H1 (cell line): ENCODE results near the gene ZNF677. TPM values are rescaled to one million over a fixed set of nuclear protein-coding genes. Genes with fewer than 3 reads are reported as not detected.
"Not testable (repeated sequence)": the region's sequence is repeated elsewhere in the genome, so short reads cannot be mapped to it uniquely, and the experiment has no call there.

Experiments
- CTCF ChIA-PET: fragments of 300-600 bp; sonication (Branson Sonifier 250); formaldehyde crosslinking; loops from one replicate; lab custom pipeline; 2021; ENCODE audit not compliant: partially characterized antibody; lab: Charles Lee
- POLR2A ChIA-PET: fragments of 300-600 bp; sonication (Branson Sonifier 250); formaldehyde crosslinking; loops from one replicate; lab custom pipeline; 2021; ENCODE audit warnings: inconsistent platforms; ENCODE audit not compliant: partially characterized antibody; lab: Charles Lee
- DNase-seq, 2 experiments: peaks; one replicate each; pipeline versions ENCODE4 v3.0.0 to v3.0.0-alpha.2; 2010 to 2022; ENCODE audit warnings: low spot score in 2 of 2, low read depth in 1 of 2, mixed read lengths in 1 of 2
- FAIRE-seq: peaks from 2 replicates; lab custom pipeline; 2011; peaks lifted over from hg19 to GRCh38; lab: Jason Lieb, UNC
- H2AFZ ChIP-seq: 2 replicates; pipeline ENCODE4 v1.8.1; 2012; ENCODE audit warnings: low read length, inconsistent platforms
- H2AK5ac ChIP-seq: 2 replicates; pipeline ENCODE4 v1.6.1; 2013; ENCODE audit warnings: low read depth, low read length
- H2BK120ac ChIP-seq: replicated peaks from 2 replicates; pipeline ENCODE3; 2013; ENCODE audit warnings: low read depth, low read length, inconsistent platforms
- H2BK12ac ChIP-seq: 2 replicates; pipeline ENCODE4 v1.6.1; 2013; ENCODE audit warnings: low read depth, low read length
- H2BK15ac ChIP-seq: 2 replicates; pipeline ENCODE4 v1.6.1; 2013; ENCODE audit warnings: low read length
- H2BK20ac ChIP-seq: 2 replicates; pipeline ENCODE4 v1.6.1; 2013; ENCODE audit warnings: low read length
- H2BK5ac ChIP-seq: 2 replicates; pipeline ENCODE4 v1.6.1; 2013; ENCODE audit warnings: low read depth, low read length
- H3K14ac ChIP-seq: 2 replicates; pipeline ENCODE4 v1.6.1; 2013; ENCODE audit warnings: inconsistent platforms; ENCODE audit not compliant: insufficient read length
- H3K18ac ChIP-seq: 2 replicates; pipeline ENCODE4 v1.6.1; 2013; ENCODE audit warnings: low read length; ENCODE audit errors: extremely low read depth
- H3K23ac ChIP-seq: 2 replicates; pipeline ENCODE4 v1.6.1; 2013; ENCODE audit warnings: inconsistent platforms; ENCODE audit not compliant: insufficient read length
- H3K23me2 ChIP-seq: 2 replicates; pipeline ENCODE4 v1.6.1; 2013; ENCODE audit warnings: low read depth, low read length
- H3K27ac ChIP-seq: 2 replicates; pipeline ENCODE4 v1.6.1; 2011; ENCODE audit warnings: low read depth, low read length, inconsistent platforms
- H3K27me3 ChIP-seq, 4 experiments: replicated peaks in 1 of 4; 1 replicate in 1 of 4; 2 replicates in 3 of 4; pipeline versions ENCODE4 v1.6.1 to v1.8.1; 2011 to 2013; ENCODE audit warnings: low read length in 3 of 4, mild to moderate bottlenecking in 3 of 4, inconsistent platforms in 2 of 4, mixed read lengths in 2 of 4, moderate library complexity in 1 of 4; ENCODE audit not compliant: control insufficient read depth in 3 of 4, insufficient read depth in 3 of 4; ENCODE audit errors: extremely low read depth in 1 of 4
- H3K36me3 ChIP-seq, 4 experiments: 2 replicates each; pipeline versions ENCODE4 v1.6.1 to v1.8.1; 2011 to 2013; ENCODE audit warnings: mild to moderate bottlenecking in 4 of 4, low read length in 3 of 4, moderate library complexity in 2 of 4, control low read depth in 1 of 4, inconsistent platforms in 1 of 4; ENCODE audit not compliant: insufficient read depth in 4 of 4, control insufficient read depth in 2 of 4
- H3K4ac ChIP-seq: replicated peaks from 2 replicates; pipeline ENCODE3; 2013; ENCODE audit warnings: low read length, low read depth, mixed read lengths, inconsistent platforms; ENCODE audit not compliant: insufficient read length
- H3K4me1 ChIP-seq, 4 experiments: replicated peaks in 1 of 4; 1 replicate in 1 of 4; 2 replicates in 3 of 4; pipeline versions ENCODE4 v1.6.1 to v1.8.1; 2011 to 2013; ENCODE audit warnings: low read length in 3 of 4, inconsistent platforms in 2 of 4, mixed read lengths in 1 of 4; ENCODE audit not compliant: insufficient read depth in 4 of 4, control insufficient read depth in 3 of 4
- H3K4me2 ChIP-seq, 2 experiments: 2 replicates each; pipeline versions ENCODE4 v1.6.1 to v1.8.1; 2011 to 2013; ENCODE audit warnings: low read depth in 2 of 2, low read length in 2 of 2, control low read depth in 1 of 2, inconsistent platforms in 1 of 2, mild to moderate bottlenecking in 1 of 2; ENCODE audit not compliant: insufficient read depth in 1 of 2
- H3K4me3 ChIP-seq, 4 experiments: fragments of 200-600, 300-600 bp in 1 of 4; sonication (generic), shearing (Covaris generic), sonication (Bioruptor Twin) in 1 of 4; 2 replicates each; pipeline versions ENCODE4 v1.5.1 to v1.8.1; 2011 to 2016; ENCODE audit warnings: low read length in 4 of 4, low read depth in 3 of 4, control low read depth in 2 of 4, inconsistent platforms in 2 of 4, mild to moderate bottlenecking in 2 of 4, mixed read lengths in 1 of 4, moderate library complexity in 1 of 4; ENCODE audit not compliant: insufficient read depth in 2 of 4; ENCODE audit errors: extremely low read depth in 1 of 4
- H3K56ac ChIP-seq: replicated peaks from 2 replicates; pipeline ENCODE3; 2013; ENCODE audit warnings: low read depth, mild to moderate bottlenecking, mixed read lengths, low read length, inconsistent platforms; ENCODE audit not compliant: insufficient read length
- H3K79me1 ChIP-seq: 2 replicates; pipeline ENCODE4 v1.6.1; 2013; ENCODE audit warnings: low read depth, low read length, control low read depth
- H3K79me2 ChIP-seq, 2 experiments: 2 replicates each; pipeline versions ENCODE4 v1.6.1 to v1.8.1; 2012 to 2013; ENCODE audit warnings: low read length in 2 of 2, mild to moderate bottlenecking in 2 of 2, inconsistent platforms in 1 of 2; ENCODE audit not compliant: insufficient read depth in 2 of 2, control insufficient read depth in 1 of 2
- H3K9ac ChIP-seq, 4 experiments: replicated peaks in 1 of 4; 1 replicate in 1 of 4; 2 replicates in 3 of 4; pipeline versions ENCODE4 v1.6.1 to v1.8.1; 2011 to 2013; ENCODE audit warnings: low read depth in 3 of 4, low read length in 3 of 4, control low read depth in 2 of 4, mild to moderate bottlenecking in 2 of 4, moderate library complexity in 2 of 4, inconsistent platforms in 1 of 4; ENCODE audit errors: extremely low read depth in 1 of 4
- H3K9me3 ChIP-seq, 2 experiments: 2 replicates each; pipeline versions ENCODE4 v1.6.1 to v1.8.1; 2012 to 2013; ENCODE audit warnings: mild to moderate bottlenecking in 2 of 2, moderate library complexity in 2 of 2, control low read depth in 1 of 2, inconsistent platforms in 1 of 2, low read depth in 1 of 2, low read length in 1 of 2, mixed read lengths in 1 of 2; ENCODE audit not compliant: insufficient read depth in 2 of 2
- H4K20me1 ChIP-seq, 2 experiments: replicated peaks in 1 of 2; 2 replicates each; pipeline versions ENCODE3 to v1.8.1; 2011 to 2013; ENCODE audit warnings: inconsistent platforms in 2 of 2, low read length in 2 of 2, mild to moderate bottlenecking in 1 of 2; ENCODE audit not compliant: insufficient read depth in 2 of 2, control insufficient read depth in 1 of 2
- H4K5ac ChIP-seq: 2 replicates; pipeline ENCODE4 v1.6.1; 2013; ENCODE audit warnings: low read length, low read depth, mixed read lengths, inconsistent platforms; ENCODE audit not compliant: insufficient read length
- H4K8ac ChIP-seq: 2 replicates; pipeline ENCODE4 v1.8.0; 2013; ENCODE audit warnings: mild to moderate bottlenecking, moderate library complexity, low read length, inconsistent platforms; ENCODE audit not compliant: insufficient read depth; ENCODE audit errors: extremely low read depth
- H4K91ac ChIP-seq: replicated peaks from 2 replicates; pipeline ENCODE3; 2013; ENCODE audit warnings: low read length, mixed read lengths, inconsistent platforms; ENCODE audit not compliant: insufficient read length
- ZNF274 ChIP-seq: IDR thresholded peaks from 2 replicates; pipeline ENCODE4 v1.7.0; 2012; ENCODE audit warnings: low read length, borderline replicate concordance; ENCODE audit errors: extremely low read depth
- WGBS, 2 experiments: shearing (Covaris generic) in 1 of 2; methylation state at CpG; one replicate each; pipeline versions ENCODE4 v1.1.6 to v1.1.7; 2013 to 2015; ENCODE audit warnings: low lambda C conversion rate in 2 of 2, mixed read lengths in 2 of 2, inconsistent platforms in 1 of 2, low coverage in 1 of 2, missing lambda C conversion rate in 1 of 2; ENCODE audit not compliant: insufficient replicate concordance in 2 of 2, insufficient coverage in 1 of 2, insufficient read length in 1 of 2; ENCODE audit errors: extremely low coverage in 1 of 2, missing lambda C conversion rate in 1 of 2; 5-methylcytosine and 5-hydroxymethylcytosine counted together
- polyA plus RNA-seq, 7 experiments: library from polyadenylated mRNA; depleted of rRNA in 3 of 7; stranded (reverse) in 5 of 7; unstranded in 2 of 7; fragments of >200 nt in 5 of 7; fragments of 200-250 nt in 2 of 7; gene quantifications; 1 replicate in 5 of 7; 2 replicates in 1 of 7; 4 replicates in 1 of 7; pipeline versions ENCODE4 v1.2.1 to v1.2.3, GENCODE V29; 2011 to 2013; ENCODE audit warnings: missing spikeins in 2 of 7, mixed read lengths in 2 of 7
- total RNA-seq: library from RNA; stranded (reverse); fragmentation: NEBNext Ultra II Directional; extraction: Animal tissue kit (Norgen Biotek cat#: 25700); gene quantifications from 2 replicates; pipeline ENCODE4 v1.2.1, GENCODE V29; 2021

The ZNF677 gene
- total and polyA plus RNA-seq, 2 of the 8 experiments (the other 6 are each of a cell fraction or from before 2014, with no cell fraction given), result 29.6 to 37.0 TPM

DNA sequence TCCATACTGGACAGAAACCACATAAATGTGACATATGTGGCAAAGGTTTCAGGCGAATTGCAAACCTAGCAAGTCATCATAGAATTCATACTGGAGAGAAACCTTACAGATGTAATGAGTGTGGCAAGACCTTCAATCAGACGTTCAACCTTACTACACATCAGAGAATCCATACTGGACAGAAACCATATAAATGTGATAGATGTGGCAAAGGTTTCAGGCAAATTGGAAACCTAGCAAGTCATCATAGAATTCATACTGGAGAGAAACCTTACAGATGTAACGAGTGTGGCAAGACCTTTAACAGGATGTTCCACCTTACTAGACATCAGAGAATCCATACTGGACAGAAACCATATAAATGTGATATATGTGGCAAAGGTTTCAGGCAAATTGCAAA lies 43.1 kb downstream of the ZNF677 start:
- H4K91ac ChIP-seq, CTCF ChIA-PET, H2AFZ ChIP-seq, H3K79me1 ChIP-seq, H2BK15ac ChIP-seq, H3K9ac ChIP-seq, H2BK120ac ChIP-seq, H3K27ac ChIP-seq, H3K14ac ChIP-seq, FAIRE-seq, POLR2A ChIA-PET, H3K4ac ChIP-seq, H3K4me3 ChIP-seq, H3K27me3 ChIP-seq, H4K5ac ChIP-seq, H2BK20ac ChIP-seq, DNase-seq, H3K18ac ChIP-seq, H3K56ac ChIP-seq, H4K20me1 ChIP-seq, H3K4me2 ChIP-seq, H3K23me2 ChIP-seq, H3K79me2 ChIP-seq, H2BK5ac ChIP-seq, H3K4me1 ChIP-seq, H2AK5ac ChIP-seq, H2BK12ac ChIP-seq, H4K8ac ChIP-seq, H3K23ac ChIP-seq: not testable (repeated sequence)
- peak; percentile 40; the same call in 1 of the 2 replicates for TF ChIP-seq ZNF274
- H3K9me3 ChIP-seq, result peaks cover 48 to 80% of the 10 kb centered on the region in 2 experiments
- 92% methylated on average over 3 of the region's 3 CpGs; no CpG with 5 or more reads in 1 of the 2 experiments for WGBS, 2 experiments
- H3K36me3 ChIP-seq, result peaks cover 0 to 29% (median 2%) of the 10 kb centered on the region in 4 experiments; a peak in 3 of 8 replicates
